Measurements from ENCODE around the gene REV3L.
"Not testable (repeated sequence)": the region's sequence is repeated elsewhere in the genome, so short reads cannot be mapped to it uniquely, and the experiment has no call there.

Gene REV3L, protein sequence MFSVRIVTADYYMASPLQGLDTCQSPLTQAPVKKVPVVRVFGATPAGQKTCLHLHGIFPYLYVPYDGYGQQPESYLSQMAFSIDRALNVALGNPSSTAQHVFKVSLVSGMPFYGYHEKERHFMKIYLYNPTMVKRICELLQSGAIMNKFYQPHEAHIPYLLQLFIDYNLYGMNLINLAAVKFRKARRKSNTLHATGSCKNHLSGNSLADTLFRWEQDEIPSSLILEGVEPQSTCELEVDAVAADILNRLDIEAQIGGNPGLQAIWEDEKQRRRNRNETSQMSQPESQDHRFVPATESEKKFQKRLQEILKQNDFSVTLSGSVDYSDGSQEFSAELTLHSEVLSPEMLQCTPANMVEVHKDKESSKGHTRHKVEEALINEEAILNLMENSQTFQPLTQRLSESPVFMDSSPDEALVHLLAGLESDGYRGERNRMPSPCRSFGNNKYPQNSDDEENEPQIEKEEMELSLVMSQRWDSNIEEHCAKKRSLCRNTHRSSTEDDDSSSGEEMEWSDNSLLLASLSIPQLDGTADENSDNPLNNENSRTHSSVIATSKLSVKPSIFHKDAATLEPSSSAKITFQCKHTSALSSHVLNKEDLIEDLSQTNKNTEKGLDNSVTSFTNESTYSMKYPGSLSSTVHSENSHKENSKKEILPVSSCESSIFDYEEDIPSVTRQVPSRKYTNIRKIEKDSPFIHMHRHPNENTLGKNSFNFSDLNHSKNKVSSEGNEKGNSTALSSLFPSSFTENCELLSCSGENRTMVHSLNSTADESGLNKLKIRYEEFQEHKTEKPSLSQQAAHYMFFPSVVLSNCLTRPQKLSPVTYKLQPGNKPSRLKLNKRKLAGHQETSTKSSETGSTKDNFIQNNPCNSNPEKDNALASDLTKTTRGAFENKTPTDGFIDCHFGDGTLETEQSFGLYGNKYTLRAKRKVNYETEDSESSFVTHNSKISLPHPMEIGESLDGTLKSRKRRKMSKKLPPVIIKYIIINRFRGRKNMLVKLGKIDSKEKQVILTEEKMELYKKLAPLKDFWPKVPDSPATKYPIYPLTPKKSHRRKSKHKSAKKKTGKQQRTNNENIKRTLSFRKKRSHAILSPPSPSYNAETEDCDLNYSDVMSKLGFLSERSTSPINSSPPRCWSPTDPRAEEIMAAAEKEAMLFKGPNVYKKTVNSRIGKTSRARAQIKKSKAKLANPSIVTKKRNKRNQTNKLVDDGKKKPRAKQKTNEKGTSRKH (N-terminal part only)

DNA sequence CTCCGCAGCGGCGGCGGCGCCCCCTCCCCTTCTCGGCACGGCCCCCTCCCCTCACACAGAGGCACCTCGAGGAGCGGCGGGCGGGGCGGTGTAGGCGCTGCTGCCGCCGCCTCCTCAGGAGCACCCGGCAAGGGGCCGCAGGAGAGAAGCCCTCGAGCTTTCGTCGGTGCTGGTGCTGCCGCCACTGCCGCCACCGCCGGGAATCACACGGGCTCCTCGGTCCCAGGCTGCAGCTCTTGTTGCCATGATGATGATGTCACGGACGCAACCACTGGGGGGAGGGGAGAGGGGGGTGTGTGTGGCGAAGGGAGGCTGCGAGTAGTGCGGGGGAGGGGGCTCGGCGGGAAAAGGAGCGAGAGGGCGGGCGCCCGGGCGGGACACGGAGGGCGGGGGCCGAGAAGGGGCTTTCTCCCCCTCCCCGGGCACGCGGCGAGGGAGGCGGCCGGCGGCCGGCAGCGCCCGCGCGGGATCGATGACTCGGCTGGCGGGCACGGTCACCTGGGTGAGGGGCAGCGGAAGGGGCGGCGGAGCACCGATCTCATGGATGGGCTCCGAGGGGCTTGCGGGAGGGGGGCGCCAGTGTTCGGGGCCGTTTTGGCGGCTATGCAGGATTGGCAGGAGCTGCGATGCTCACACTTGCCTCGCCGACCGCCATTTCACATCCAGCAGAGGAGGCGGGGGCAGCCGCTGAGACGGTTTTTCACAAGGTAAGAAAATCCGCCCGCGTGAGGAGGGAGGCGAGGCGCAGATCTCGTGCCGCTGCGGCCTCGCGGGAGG, at the start of gene REV3L:
Gene REV3L (minus strand): TSS at position 260 of the 777 bp plus-strand sequence. CDS start 330 bp downstream, outside the sequence.
- DNase-seq (ENCODE audit: low spot score) = peak; percentile 92

- DNase-seq (ENCODE audit: low spot score) = no peak
Measured at GRCh38 chr6:111531185-111531584, 48.2 kb upstream of the REV3L start.

DNA sequence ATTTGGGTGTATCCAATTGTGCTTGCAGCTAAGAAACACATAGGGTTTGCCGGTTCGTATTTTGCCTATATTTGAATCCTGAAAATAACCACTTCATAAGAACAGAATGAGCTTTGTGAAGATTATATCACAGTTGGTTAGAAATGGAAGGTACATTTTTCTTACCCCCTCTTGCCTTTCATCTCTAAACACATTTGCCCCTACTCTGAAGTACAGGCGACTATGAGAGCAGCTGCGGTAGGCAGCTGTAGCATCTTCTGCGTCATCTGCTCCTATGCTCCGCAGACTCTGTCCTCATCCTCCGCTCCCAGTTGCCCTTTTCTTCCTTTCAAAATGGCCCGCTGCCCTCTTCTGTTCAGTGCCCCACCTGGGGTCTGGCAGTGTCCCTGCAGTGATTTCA, 47.6 kb upstream of the REV3L start:
- no peak for DNase-seq (ENCODE audit: low spot score)

DNA sequence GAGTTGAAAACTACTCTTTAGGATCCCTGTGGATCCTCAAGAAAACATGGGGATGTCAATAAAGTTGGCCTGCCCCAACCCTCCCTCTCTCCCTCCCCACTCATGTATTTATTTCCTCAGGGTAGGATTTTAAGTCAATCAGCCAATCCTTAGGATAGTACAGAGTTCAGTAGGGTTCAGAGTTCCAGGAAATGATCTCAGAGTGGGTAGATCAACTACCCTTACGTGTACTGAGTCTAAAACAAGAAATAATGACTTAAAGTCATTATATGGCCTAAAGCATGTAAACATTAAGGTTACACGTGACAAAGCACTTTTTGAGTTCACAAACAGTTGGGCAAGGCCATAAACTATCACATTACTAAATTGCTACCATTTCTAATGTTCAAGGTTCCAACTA, 47.2 kb upstream of the REV3L start:
- no peak for DNase-seq (ENCODE audit: low spot score)

DNA sequence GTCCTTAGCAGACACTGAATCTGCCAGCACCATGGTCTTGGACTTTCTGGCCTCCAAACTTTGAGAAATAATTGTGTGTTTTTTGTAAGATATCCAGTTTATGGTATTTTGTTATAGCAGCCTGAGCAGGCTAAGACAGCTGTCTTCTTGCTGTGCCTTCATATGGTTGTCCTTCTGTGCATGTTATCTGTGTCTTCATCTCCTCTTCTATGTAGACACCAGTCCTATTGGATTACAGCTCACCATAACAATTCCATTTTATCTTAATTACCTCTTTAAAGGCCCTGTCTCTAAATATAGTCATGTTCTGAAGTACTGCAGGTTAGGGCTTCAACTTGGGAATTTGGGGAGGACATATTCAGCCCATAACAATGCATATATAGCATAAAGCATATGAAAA, 44.3 kb upstream of the REV3L start:
- no peak for DNase-seq (ENCODE audit: low spot score)

DNA sequence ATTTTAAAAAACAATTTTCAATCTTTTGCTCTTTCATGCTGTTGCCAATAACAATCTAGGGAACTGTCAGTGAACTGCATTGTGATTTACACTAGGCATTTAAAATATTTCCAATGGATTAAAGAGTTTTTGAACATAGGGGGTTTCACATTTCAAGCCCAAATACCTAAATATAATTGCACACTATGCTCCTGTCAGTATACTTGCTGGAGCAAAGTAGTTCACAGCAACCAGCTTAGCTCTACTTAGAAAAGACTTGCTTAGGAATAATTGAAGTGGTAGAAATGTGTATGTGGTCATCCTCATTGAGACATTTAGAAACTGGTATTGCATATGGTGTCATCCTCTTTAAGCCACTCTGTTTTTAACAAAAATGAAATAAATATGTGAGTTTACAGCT, 41.7 kb upstream of the REV3L start:
- DNase-seq (ENCODE audit: low spot score) = no peak

GRCh38 chr6:111524252-111524651, 41.2 kb upstream of the REV3L start:
- DNase-seq (ENCODE audit: low spot score) = peak; percentile 17

DNA sequence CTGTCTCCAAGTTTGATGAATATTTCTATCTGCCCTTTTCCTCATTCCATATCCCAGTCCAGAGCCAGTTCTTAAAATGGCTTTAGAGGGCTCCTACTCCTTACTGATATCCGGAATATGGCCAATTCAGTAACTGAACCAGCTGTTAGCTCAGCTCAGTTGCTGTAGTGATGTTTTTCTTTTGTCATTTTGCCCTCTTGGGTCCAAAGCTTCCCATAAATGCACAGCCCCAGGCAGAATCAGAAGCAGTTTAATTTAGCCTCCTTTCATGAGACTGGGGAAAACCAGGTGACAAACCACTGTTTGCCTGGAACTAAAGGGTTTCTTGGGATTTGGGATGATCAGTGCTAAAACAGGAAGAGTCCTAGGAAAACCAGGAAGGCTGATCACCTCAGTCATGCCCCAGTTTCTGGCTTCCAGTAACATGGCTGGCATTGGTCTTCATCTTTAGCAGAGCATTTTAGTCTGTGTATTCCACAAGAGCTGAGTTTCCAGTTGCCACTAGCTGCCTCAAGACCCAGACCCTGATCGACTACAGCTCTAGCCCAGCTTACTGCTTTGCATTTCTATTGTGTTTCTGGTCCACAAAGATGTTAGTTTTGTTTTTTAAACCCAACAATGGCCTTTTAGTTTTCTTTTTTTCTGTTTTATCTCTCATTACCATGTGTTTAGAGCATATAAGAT, 40.6 kb upstream of the REV3L start:
- DNase-seq (ENCODE audit: low spot score) = peak; percentile 7

GRCh38 chr6:111522393-111523020, 39.5 kb upstream of the REV3L start:
- DNase-seq (ENCODE audit: low spot score) = no peak

DNA sequence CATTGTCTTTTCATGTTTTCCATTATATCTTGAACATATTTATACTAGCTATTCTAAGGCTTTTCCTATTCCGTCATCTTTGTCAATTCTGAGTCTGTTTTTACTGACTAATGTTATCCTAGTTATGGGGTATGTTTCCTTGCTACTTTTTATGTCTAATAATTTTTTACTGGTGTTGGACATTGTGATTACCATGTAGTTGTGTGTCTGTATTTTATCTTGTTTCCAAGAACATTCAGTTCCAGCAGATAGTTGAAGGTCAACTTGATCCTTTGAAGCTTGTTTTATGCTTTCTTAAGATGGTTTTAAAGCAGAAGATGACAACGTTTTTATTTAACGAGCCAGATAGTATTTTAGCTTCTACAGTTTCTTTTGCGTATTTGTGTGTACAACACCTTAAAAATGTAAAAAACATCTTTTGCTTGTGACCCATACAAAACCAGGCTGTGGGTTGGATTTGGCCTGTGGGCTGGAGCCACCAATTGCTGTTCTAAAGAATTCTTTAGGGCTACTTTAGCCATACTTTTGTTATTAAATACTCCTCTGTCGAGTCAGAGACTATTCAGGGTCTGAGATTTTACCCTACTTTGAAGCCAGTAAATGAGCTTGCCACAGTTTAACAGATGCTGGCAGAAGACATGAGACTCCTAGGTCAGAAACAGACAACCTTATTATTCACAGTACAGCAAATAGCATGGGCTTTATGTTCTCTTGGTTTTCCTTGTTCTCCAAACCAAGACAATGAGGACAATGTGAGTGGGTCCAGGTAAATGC, 38.7 kb upstream of the REV3L start:
- no peak for DNase-seq (ENCODE audit: low spot score)

- DNase-seq (ENCODE audit: low spot score) = no peak
Measured at GRCh38 chr6:111520524-111520923, 37.5 kb upstream of the REV3L start.

DNA sequence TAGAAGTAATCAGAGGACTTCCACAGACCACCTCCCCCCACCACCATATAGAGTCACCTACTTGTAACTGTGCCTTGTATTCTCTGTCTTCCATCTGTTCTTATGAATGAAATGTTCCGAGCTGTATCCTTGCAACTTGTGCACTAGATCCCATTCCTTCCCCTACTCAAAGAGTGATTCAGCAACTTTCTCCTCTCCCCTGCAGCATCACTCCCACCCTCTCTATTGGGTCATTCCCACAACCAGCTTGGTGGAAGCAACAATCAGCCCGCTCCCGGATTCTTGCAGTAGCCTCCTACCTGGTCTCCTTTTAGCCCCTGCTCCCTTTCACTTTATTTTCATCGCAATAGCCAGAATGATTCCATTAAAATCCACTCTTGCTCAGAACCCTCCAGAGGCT, 34.9 kb upstream of the REV3L start:
- no peak for DNase-seq (ENCODE audit: low spot score)

- no peak for DNase-seq (ENCODE audit: low spot score)
Measured at GRCh38 chr6:111515259-111515658, 32.2 kb upstream of the REV3L start.

DNA sequence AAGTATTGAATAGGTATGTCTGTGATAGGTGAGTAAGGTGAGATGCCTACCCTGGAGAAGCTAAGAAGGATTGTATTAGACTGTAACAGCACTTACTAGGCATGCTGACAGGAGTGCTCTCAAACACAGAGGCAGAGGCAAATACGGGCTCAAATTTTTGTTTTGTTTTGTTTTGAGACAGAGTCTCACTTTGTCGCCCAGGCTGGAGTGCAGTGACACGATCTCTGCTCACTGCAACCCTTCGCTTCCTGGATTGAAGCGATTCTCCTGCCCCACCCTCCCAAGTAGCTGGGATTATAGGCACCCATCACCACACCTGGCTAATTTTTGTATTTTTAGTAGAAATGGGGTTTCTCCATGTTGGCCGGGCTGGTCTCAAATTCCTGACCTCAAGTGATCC, 31.5 kb upstream of the REV3L start:
- not testable (repeated sequence) for DNase-seq (ENCODE audit: low spot score)

DNA sequence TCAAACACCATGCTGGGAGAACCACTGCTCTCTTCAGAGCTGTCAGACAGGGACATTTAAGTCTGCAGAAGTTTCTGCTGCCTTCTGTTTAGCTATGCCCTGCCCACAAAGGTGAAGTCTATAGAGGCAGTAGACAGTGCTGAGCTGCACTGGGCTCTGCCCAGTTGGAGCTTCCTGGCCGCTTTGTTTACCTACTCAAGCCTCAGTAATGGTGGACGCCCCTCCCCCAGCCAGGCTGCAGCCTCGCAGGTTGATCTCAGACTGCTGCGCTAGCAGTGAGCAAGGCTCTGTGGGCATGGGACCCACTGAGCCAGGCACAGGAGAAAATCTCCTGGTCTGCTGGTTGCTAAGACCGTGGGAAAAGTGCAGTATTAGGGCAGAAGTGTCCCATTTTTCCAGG, 24.2 kb upstream of the REV3L start:
- not testable (repeated sequence) for DNase-seq (ENCODE audit: low spot score)

DNA sequence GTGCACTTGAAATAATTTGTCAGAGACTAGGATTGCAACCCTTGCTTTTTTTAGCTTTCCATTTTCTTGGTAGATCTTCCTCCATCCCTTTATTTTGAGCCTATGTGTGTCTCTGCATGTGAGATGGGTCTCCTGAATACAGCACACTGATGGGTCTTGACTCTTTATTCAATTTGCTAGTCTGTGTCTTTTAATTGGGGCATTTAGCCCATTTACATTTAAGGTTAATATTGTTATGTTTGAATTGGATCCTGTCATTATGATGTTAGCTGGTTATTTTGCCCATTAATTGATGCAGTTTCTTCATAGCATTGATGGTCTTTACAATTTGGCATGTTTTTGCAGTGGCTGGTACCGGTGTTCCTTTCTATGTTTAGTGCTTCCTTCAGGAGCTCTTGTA, 22.5 kb upstream of the REV3L start:
- DNase-seq (ENCODE audit: low spot score) = not testable (repeated sequence)

DNA sequence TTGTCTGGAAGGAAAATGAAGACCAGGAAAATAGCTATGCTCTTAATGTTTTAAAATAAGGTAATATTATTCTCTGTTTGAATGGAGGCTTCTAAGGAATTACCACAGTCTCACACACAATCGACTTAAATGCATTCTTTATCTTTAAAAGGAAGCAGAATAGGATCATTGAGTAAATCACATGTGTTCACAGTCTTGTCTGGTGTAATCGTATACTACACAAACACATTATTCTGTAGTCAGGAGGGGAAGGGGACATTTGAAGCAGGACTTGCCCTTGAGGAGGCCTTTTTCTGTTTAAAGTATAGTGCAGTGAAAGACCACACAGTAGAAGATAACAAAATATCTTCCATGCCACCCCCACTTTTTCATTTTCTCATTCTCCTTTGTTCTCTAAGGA, 20.6 kb upstream of the REV3L start:
- no peak for DNase-seq (ENCODE audit: low spot score)

GRCh38 chr6:111503194-111503593, 20.2 kb upstream of the REV3L start:
- no peak for DNase-seq (ENCODE audit: low spot score)

GRCh38 chr6:111502154-111502553, 19.1 kb upstream of the REV3L start:
- no peak for DNase-seq (ENCODE audit: low spot score)

All from putamen (tissue), 1 donor.